EL (cell line): Measurements from ENCODE around the gene KIAA0513.

ENCODE experiments used
- DNase-seq: peaks from one replicate; pipeline ENCODE4 v3.0.0-alpha.2; 2016

The KIAA0513 gene

DNA sequence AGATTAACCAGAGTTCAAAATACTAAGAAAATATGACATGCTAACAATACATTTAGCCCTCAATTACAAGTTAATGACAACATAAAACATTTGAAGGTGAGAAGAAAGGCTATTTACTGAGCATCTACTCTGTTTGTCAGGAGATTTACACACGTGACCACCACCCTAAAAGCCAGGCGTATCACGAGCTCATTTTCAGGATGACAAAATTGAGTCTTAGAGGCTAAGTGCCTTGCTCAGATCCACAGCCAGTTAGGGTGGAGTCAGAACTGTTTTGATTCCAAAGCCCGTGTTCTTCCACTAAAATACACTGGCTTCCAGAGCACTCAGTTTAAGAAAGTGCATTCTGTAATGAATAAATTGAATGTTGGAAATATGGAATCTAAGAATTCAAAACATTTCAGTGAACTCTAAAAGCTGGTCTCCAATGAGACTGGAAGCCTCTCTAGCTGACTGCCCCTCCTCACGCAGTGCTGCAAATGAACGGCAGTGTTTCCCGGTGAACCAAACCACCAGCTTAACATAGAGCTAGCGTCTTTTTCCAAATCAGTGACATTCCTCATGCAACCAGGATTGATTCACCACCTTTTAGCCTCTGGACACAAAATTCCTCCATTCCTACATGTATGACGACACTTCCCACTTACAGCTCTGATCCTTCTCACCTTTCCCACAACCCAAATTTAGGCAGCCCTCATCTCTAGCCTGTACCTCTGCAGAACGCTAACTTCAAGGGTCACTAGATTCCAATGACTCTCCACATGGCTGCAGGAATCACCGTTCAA is 22.1 kb upstream of the KIAA0513 start:
- DNase-seq, result peak; percentile 84

DNA sequence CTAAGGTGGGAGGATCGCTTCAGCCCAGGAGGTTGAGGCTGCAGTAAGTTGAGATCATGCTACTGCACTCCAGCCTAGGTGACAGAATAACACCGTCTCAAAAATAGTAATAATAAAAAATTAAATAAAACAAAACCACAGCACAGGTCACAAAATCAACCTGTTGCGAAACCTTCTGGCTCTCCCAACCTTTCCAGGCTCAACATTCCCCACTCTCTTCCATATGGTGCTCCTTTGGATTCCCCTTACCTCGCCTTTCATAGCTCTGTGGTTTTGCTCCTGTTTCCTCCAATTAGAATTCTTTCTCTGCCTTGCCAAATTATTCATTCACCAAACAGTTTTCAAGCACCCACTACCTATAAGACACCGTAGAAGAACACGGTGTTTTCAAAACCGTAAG is 21.0 kb upstream of the KIAA0513 start:
- DNase-seq, result peak; percentile 56

DNA sequence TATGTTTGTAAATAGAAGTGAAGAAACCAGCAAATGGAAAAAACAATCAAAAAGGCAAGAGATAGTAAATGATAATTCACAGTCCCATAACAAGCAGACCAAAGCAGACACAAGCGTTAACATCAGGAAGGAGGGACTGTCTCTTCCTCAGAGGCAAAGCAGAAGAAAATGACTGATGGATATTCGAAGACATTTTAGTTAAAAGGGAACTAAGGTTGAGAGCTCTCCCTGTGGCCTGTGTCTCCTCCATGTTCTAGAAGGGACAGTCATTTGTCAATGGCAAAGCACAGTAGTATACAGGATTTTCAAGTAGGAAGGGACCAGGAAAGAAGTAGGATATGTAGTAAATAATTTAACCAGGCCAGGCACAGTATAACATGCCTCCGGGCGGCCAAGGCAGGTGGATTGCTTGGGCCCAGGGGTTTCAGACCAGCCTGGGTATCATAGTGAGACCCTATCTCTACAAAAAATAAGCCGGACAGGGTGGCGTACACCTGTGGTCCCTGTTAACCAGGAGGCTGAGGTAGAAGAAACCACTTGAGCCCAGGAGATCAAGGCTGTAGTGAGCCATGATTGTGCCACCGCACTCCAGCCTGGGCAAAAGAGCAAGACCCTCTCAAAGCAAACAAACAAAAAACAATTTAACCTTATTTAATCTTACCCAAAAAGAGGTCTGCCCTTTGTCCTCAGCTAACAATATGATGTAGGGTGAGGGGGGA is 19.9 kb upstream of the KIAA0513 start:
- DNase-seq, result no peak

DNA sequence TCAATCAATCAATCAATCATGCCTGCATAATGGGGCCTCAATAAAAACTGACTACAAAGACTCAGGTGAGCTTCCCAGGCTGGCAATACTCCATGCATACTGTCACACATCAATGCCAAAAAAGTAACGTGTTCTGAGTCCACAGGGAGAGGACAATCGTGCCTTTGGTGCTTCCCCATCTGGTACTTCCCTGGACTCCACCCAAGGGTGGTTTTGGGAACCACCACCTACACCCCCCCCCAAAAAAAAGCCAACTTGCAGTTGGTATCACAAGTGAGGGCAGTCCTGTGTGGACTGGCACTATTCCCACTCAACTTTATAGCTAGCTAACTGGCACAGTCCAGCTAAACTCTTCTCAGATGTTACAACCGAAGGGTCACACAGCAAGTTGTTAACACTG is 19.3 kb upstream of the KIAA0513 start:
- DNase-seq, result no peak

DNA sequence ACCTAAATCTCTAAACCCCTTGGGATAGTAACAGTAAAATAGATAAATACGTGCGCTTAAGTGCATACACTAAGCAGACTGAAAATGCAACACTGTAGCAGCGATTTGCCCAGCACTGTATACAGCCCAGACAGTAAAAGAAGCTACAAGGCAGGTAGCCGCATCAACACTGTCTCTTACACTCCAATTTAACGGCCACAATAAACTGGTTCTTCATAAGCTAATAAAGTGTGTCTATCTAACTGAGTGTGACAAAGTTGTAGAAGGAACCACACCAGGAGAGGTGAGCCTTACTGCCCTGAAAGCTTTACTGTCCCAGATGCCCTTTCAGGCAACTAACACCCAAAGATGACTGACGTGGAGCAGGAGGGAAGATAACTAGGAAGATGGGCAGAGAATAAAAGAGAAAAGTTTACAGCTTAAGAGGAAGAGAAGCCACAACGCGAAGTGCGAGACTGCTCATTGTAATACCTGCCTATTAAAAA is 17.1 kb upstream of the KIAA0513 start:
- DNase-seq, result no peak

DNA sequence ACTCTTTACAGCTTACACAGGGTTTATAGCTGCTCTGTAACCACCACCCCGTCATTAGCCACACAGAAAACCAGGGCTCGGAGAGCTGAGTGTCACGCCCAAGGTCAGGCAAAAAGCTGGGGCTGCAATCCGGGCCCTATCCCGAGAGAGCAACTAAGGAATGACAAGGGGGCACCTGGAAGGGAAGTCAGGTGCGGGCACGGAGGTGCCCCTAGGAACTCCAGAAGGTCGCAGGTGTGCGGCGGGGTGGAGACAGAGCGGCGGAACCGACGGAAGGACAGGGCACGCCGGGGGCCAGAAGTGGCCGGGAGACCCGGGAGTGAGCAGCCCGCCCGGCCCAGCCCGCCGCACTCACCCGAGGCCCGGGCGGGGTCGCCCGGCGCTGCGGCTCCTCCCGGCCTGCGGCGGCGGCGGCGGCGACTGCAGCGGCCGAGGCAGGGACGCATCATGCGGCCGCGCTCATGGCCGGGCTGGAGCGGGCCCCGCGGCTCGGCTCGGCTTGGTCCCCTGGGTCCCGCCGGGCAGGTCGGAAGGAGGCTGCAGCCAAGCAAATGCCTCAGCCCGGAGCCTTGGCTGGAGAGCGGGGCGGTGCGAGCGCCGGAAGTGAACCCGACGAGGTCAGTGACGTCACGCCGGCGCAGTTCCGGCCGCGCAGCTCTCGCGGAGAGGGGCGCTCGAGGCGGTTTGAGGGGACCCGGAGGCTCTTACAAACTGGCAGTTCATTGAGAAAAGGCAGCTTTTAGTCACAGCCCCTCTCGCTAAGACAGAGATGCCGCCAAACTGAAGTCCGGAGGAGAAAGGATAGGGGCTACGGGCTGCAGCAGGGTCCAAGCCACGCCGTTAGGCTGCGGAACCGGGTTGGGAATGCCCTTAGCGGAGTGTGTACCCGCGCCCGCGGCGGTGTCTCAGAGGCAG is 16.4 kb upstream of the KIAA0513 start, which contains the start of gene ZDHHC7:
Gene ZDHHC7, minus strand, starts transcription at position 605 of the 915 bp plus-strand sequence. CDS start 20,917 bp downstream, outside the sequence.
- DNase-seq, result peak; percentile 85

DNA sequence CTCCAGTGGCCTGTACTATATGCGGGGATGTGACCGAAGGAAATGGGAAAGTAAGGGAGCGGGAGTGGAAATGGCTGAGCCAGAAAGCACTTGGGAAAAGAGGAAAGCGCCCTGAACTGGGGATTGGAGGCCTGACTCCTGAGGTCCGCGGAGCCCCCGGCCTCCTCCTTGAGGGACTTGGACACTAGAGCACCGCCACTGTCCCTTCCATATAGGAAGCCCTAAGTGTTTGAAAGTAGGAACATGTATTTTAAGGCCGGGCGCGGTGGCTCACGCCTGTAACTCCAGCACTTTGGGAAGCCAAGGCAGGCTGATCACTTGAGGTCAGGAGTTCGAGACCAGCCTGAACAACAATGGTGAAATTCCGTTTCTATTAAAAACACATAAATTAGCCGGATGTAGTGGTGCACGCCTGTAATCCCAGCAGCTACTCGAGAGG is 15.7 kb upstream of the KIAA0513 start:
- no peak for DNase-seq

DNA sequence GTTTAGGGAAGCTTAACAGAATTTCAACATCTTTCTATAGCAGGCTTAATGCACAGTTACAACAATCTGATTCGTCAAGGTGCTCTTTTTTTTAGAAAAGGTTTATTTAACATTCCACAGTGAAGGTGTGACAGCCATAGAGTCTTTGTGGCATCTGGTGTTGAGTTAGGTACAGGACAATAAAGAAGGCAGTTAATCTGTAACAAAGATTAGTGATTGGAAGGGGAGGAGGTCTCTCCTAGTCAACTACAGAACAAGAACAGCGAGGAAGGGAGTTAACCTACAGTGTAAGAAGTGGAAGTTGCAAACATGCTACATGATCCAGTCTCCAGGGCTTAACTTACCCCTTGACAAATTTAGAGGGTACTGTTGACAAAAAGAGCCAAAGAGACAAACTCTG is 13.3 kb upstream of the KIAA0513 start:
- no peak for DNase-seq

DNA sequence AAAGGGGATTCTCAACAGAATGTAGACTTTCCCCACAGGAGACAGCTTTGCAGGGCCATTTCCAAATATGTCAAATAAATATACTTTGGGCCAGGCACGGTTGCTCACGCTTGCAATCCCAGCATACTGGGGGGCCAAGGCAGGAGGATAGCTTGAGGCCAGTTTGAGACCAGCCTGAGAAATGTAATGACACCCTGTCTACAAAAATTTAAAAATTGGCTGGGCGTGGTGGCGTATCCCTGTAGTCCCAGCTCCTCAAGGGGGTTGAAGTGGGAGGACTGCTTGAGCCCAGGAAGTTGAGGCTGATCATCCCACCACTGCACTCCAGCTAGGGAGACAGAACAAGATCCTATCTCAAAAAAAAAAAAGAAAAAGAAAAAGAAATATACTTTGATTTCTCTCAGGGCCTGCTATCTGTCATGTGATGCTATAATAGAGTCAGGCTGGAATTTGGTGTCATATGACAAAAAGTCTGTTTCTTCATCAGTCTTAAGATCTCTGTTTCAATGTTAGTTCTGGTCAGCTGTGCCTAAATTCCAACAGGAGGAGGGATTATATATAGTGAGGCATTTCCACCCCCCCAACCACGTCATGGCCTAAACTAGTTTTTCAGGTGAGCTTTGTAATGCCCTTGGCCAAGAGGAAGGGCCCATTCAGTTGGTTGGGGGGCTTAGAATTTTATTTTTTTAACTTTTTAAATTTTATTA is 12.0 kb upstream of the KIAA0513 start:
- no peak for DNase-seq

DNA sequence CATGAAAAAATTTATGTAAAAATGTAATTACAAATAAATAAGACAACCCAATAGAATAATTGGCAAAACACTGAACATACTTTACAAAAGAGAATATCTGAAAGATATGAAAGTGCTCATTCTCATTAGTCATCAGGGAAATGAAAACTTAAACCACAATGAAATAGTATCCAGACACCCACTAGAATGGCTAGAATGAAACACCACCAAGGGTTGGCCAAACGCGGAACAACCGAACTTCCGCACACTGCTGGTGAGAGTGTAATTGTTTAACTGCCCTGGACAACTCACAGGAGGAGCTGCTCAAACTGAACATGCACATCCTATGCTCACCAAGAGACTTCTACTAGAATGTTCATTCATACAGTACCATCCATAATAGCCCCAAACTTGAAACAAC is 10.4 kb upstream of the KIAA0513 start:
- no peak for DNase-seq

DNA sequence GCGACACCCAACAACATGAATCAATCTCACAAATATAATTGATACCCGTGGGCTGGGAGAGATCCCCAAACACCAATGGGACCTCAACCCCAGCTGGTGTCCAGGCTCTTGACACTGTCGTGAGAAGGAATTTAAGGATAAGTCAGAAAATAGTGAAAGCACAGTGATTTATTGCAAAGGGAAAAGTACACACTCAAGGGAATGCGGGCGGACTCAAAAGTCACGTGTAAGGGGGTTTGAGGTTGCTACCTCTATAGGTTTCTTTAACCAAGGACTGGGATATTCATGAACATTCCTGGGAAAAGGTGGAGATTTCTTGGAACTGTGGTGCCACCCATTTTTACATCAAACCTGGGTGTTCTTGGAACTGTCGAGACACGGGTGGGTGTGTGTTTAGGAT is 10.0 kb upstream of the KIAA0513 start:
- no peak for DNase-seq

DNA sequence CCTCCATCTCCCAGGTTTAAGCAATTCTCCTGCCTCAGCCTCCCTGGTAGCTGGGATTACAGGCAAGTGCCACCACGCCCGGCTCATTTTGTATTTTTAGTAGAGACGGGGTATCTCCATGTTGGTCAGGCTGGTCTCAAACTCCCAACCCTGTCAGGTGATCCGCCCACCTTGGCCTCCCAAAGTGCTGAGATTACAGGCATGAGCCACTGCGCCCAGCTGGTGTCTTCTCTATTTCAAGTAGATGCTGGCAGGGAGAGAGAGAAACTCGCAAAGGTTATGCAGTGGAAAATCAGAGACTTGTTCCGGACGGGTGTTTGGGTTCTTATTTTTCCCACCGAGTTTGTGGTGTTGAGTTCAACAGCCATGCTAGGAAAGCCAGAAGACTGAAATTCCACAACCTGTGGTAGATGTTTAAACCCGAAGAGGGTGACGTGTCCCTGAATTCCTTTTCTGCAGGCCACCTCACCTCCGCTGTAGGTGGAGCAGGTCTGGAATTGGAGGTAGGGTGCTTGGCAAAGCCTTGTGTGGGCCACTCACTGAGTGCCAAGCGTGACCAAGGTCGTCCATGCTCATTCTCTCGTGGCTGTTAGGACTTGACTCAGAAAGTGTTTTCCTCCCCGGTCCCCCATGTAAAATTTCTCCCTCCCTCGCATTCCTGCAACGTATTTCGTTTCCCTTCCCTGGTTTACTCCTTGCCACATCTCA is 8.9 kb upstream of the KIAA0513 start:
- DNase-seq, result no peak

DNA sequence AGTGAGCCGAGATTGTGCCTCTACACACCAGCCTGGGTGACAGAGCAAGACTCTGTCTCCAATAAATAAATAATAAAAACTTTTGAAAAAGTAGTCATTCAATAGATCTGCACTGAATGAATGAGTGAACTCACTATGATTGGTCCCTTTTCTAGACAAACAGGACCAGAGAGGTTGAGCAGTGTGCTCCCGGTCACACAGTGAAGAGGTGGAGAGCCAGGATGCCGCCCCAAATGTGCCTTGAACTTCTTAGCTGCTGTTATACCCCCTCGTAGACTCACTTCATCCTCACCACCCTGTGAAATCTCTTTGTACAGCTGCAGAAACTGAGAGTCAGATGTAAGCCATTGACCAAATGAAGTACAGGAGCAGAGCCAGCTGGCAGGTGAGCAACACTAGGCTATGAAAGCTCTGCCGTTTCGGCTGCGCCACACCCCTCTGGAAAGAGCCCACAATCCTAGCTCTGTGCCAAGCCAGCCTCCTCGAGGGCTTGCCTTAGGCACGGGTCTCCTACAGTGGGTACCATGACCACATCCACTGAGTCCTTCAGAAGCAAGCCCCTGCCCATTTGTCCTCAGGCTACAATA is 7.8 kb upstream of the KIAA0513 start:
- no peak for DNase-seq

DNA sequence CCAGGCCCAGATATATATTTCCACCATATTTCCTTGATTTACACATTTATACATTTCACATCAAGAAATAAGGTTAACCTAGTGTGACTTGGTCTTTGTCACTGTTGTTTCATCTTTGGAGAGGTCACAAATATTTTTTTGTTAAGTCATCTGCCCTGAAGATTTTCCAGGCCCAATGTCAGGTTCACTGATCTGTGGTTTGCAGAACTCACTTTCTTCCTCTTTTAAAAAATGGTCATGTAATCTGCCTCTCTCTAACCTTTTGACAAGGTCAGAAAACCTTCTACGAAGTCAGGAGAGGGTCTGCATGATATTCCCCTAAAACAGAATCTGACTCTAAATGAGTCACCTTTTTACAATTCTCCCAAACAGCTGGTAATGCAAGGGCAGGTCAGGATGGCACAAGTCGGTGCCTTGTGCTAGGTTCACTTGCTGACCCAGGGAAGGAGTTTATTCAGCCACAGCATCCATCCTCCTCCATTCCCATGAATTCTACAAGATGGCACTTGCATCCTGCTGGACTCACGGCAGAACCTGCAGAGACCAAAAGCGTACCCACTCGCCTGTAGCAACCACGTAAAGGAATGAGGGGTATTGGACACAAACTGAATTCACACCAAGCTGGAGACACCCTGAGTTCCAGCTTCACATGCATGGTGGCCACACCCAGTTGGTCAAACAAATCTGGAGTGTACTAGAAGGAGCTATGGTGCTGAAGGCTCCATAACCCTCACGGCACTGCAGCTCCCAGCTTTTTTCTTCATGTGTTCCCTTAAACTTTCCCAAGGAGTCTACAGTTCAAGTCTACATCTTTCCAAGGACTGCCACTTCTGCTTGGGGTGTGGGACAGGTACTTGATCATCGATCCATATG is 1.6 kb upstream of the KIAA0513 start:
- no peak for DNase-seq

DNA sequence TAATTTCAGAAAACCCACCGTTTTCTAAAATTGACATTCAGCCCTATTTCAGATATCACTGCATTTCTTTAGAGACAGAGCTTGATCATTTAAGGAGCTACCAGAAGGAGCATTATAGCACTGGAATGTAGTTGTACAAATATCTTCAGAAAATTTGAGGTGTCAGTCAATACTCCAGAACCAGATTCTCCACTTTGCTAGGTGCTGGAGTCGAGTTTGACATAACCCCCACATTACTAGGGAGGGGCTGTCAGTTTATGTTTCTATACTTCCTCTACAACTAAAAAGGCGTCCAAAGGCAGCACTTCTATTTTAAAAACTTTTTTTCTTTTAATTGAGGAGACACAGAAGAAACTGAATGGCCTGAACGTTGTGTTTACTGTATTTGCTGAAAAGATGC is 892 bp upstream of the KIAA0513 start:
- no peak for DNase-seq

DNA sequence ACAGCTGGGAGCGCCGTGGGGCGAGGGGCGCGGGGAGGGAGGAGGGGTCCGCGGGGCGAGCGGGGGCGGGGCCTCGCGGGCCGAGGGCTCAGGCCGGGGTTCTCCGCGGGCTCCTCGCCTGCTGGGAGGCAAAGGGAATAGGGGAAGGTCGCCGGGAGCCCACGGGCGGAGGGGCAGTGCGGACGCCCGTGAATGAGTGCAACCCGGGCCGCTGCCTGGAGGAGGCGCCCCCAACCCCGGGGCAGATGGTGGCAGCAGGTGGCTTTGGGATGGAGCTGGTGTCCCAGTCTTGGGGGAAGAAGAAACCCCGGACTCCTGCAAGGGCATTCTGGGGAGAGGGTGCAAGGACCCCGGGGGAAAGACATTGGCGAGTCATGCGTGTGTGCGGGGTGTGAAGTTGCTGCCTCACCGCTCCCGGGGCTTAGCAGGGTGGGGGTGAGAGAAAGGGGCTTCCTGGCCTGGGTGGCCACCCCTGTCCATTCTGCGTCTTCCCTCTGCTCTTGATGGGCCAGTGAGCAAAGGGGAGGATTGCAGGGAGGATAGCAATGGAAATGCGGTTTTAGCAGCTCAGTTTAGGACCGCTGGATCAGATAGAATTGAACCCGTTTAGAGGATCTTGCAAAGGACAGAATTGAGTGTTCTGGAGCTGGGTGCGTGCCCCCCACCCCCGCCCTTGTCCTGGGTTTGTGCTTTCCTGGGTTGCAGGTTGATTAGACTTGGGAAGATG is 526 bp downstream of the KIAA0513 start:
- DNase-seq, result peak; percentile 10

DNA sequence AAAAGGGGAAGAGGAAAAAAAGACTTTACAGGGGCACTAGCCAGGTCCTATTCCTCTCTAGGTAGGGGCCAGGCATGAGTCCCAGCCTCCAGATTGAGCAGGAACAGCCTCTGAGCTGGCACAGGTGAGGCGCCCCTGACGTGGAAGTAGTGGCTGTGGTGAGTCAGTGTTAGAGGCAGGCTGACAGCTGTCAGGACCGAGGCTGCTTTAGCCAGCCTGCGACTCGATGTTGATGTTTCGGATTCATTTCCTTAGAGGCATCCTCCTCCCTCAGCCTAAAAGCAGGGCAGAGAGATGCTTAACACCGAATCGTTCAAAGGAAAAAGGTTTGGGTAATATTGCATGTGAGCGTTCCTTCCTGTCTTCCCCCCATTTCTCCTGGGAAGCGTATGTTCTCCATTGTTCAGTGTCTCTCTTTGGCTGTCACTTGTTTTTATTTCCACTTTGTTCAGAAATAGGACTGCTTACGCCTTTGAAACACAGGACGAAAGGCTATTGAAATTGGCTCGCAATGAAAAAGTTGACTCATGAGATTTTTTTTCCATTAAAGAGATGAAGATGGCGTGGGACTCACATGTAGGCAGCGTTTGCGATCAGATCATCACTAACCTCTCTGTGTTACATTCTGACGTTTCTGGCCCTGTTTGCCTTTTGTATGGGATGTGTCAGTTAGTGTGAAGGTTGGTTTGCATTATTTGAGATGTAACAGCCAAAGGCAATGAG is 1.3 kb downstream of the KIAA0513 start:
- DNase-seq, result peak; percentile 47

DNA sequence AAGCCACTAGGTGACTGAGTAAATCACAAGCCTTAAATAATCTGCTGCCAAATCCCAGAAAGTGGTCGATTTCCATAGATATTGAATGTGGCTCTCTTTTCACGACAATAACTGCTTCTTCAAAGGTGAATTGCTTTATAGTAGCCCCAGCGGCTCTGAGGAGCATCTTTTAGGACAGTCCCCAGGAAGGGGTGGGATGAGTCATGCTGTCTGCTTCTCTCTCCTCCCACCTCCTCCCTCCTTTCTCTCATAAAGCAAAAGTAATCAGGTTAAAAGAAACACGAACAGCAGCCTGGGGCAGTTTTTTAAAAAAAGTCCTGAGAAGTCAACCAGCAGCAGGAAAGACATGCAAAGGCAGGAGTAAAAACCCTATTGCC is 1.8 kb downstream of the KIAA0513 start:
- peak; percentile 78 for DNase-seq

DNA sequence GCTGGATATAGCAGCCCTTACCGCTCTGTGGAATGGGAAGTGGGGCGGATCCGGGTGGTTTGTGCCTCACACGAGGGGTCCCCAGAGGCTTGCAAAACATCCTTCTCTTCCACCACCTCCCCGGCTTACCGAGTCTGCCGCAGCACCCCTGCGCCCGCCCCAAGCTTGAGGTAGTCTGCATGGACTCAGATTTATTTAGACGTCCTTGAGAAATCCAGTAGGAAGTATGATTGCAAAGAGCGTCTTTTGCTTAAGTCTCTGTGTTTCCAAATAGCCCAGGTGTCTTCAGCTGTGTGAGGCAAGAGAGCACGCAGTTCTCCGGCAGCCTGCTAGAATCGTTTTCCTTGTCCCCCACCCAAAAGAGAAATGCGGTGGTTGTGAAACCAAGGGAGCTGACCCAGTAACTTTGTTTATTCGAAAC is 2.4 kb downstream of the KIAA0513 start:
- no peak for DNase-seq
